ENCODE data around the gene HYKK.
"Not testable (repeated sequence)": the region's sequence is repeated elsewhere in the genome, so short reads cannot be mapped to it uniquely, and the experiment has no call there.

The HYKK gene

DNA sequence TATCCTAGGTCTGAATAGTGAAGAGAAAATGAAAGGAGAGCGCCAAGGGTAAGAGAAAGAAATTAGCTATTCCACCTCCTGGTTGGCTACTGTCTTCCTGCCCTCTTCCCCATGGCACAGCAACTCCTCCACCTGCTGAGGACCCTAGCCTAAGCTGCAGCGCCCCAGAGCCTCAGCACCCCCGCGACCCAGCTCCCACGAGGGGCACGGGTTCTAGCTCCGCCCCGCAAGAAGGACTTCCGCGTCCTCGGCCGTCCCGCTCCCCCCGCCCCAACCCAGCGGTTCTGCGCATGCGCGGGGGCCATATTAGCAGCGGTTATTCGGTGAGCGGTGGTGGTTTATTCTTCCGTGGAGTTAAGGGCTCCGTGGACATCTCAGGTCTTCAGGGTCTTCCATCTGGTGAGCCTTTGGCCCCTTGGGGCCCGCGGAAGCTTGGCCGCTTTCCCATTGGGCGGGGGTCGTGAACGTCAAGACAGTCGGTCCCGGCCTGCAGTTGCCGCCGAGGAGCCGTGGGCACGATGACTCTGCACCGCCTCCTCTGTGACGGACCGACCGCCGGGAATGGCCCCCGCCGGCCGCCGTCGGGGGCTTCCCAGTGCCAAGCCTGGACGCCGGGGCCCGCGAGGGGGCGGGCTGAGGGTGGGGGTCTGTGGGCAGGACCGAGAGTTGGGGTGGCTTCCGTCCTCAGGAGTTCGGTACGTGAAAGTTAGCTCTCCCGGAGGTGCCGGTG, 32.9 kb downstream of the HYKK start, which contains the start of gene PSMA4:
Gene PSMA4 (plus strand): TSS at position 304 of the 730 bp plus-strand sequence. CDS start 1,484 bp downstream, outside the sequence.
- peak; percentile 88 for DNase-seq (ENCODE audit: low spot score)

DNA sequence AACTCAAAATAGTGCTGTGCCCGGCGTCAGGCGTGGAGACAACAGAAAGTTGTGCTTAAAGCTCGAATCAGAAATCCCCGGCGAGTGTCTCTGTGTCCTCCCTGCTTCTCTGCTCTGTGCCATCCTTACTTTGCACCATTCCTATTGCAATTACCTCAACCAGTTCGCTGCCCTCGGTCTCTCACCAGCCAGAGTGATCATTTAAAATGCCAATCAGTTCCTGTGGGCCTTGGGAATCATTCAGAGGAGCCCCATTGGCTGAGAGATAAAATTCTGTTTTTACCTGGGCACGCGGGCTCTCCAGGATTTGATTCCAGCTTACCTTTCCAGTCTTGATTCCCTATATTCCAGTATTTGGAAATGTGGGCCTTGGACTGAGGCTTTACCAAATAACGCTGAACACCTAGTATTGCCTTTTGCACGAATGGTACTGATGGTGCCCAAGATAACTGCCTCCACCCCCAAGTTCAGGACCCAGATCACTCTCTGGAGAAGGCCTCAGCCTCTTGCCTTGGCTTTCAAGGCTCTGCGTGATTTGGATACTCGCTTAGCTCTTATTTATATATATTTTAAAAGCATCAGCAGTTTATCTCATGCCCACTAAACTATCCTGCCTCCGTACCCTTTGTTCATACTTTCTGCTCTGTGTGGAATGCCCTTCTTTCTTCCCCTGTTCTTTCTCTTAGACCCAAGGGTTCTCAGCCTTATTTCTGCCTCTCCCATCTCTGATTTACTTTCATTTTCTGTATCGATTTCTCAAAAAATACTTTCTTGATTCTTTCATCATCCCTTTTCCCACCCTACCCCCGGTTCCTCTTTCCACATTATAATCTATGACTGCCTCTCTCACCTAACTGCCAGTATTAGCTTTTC, 33.7 kb downstream of the HYKK start:
- DNase-seq (ENCODE audit: low spot score), result peak; percentile 5

GRCh38 chr15:78541744-78542034, 34.3 kb downstream of the HYKK start:
- DNase-seq (ENCODE audit: low spot score), result no peak

DNA sequence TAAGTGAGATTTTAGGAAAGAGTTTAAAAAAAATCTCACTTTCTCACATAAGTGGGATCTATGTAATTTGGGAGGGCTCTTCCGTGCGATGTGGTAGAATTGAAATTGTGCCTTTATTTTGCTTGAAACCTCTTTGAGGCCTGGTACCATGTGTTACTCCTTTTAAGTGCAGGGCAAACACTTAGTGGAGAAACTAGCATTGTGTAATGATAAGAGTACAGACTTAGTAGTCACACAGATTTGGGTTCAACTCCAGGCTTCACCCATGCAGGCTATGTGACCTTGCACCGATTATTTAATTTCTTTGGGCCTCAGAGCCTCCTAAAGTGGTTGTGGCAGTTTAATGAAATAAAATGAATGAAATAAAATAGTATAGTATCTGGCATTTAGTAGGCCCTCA, 35.3 kb downstream of the HYKK start:
- DNase-seq (ENCODE audit: low spot score), result no peak

GRCh38 chr15:78550194-78550593, 42.8 kb downstream of the HYKK start:
- no peak for DNase-seq (ENCODE audit: low spot score)

GRCh38 chr15:78550815-78551214, 43.4 kb downstream of the HYKK start:
- DNase-seq (ENCODE audit: low spot score), result no peak

DNA sequence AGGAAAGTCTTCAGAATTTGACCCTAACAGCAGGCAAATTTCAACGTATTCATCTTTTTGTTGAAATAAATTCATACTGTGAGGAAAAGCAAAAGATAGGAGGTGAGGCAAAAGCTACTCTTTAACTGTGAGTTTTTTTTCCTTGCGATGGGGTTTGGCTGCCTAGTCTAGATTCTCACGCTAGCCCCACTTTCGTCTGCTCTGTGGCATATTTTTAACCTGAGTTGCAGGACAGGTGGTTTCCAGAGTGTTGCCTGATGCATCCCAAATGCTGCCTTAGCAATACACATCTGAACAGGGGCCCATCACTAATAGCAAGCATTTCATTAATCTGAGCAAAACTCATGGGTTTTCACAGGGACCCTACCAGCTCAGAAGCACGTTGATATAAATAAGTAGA, 44.5 kb downstream of the HYKK start:
- DNase-seq (ENCODE audit: low spot score), result no peak

DNA sequence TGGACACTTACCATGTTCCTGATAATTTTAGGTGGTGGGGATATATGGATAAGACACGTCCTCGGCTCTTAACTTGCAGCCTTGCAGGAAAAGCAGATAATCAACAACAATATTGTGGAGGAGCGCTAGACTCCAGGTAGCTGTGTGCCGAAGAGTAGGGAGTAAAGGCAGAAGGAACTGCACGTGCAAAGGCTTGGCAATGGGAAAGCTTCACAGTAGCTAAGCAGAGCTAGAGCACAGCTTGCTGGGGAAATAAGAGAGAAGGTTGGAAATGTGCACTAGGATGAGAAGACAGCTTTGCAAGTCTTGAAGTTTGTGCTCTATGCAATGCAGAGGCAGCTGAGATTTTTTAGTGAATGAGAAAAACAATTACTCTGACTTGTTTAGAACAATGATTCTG, 45.2 kb downstream of the HYKK start:
- no peak for DNase-seq (ENCODE audit: low spot score)

DNA sequence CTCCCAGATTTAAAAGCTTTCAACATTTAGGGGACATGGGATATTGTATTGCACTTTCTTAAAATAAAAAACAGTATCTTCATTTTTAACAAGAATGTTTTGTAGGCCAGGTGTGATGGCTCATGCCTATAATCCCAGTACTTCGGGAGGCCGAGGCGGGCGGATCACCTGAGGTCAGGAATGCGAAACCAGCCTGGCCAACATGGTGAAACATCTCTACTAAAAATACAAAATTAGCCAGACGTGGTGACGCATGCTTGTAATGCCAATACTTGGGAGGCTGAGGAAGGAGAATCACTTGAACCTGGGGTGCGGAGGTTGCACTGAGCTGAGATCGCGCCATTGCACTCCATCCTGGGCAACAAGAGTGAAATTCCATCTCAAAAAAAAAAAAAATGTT, 52.8 kb downstream of the HYKK start:
- not testable (repeated sequence) for DNase-seq (ENCODE audit: low spot score)

DNA sequence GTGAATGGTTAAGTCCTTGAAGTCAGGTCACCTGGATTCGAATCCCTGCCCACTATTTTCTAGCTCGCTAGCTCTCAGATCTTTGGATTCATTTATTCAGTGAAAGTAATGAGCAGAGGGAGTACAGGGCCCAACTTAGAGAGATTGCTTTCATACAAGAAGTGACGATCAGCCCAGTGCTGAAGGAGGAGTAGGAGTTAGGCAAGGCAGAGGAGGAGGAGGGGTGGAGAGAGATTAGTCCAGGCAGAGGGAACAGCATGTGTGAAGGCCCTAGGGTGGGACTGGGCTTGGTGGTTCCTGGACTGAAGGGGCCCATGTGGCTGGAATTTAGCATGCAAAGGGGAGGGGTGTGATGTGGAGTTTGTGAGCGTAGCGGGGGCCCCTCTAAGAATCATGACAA, 54.1 kb downstream of the HYKK start:
- no peak for DNase-seq (ENCODE audit: low spot score)

GRCh38 chr15:78563092-78563491, 55.7 kb downstream of the HYKK start:
- no peak for DNase-seq (ENCODE audit: low spot score)

DNA sequence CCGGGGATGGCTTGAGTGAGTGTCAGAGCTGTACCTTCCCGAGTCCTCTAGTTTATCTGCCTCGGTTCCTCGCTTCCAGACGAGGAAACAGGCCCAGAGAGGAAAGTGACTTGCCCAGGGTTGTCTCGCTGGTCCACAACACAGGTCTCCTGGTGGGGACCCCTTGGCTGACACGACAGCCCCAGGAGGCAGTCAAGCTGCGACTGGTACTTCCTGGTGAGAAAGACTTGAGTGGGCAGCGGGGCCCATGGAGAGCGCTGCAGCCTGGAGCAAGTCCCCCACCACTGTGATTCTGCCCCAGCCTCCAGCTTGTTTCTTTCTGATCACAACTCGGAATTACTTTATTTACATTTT, 57.3 kb downstream of the HYKK start:
- DNase-seq (ENCODE audit: low spot score), result no peak

GRCh38 chr15:78565097-78565950, 57.9 kb downstream of the HYKK start, which contains the start of gene CHRNA5:
TSS of gene CHRNA5 (plus strand) at chr15:78565520. CDS start at chr15:78565720, 200 bp downstream.
- DNase-seq (ENCODE audit: low spot score), result peak; percentile 94

DNA sequence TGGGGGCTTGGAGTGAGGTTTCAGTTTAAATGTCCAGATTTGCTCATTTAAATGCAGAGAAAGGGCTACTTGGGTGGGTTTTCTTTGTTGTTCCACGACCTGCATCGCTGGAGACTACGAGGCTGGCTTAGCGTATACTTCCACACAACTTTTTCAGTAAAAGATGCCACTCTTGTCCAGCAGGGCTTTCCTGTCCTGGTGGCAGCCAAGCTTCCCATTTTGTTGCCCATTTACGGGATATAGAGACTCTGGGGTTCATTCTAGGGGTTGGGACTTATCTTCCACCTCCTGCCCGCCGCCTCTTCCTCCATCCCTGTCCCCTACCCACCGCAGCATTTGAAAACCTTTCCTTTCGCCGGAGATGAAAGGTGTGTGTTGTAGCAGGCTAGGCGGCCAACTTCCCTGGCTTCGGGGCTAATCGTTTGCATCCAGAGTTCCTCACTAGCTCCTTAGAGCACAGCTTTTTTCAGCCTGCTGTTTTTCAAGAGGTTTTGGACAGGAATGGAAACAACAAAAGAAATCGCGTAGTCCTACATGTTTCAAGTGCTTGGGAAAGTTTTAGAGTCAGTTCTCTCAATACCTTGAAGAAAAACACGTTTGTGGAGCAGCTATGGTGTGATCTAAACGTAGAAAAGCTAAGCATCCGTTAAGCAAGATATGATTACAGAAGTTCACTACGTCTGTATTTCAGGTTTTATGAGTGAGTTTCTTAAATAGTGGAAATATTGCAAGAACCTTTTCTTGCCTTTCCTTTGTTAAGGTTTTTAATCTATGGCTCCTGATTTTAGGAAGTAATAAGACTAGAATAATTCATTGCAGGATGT, 58.8 kb downstream of the HYKK start:
- peak; percentile 62 for DNase-seq (ENCODE audit: low spot score)

DNA sequence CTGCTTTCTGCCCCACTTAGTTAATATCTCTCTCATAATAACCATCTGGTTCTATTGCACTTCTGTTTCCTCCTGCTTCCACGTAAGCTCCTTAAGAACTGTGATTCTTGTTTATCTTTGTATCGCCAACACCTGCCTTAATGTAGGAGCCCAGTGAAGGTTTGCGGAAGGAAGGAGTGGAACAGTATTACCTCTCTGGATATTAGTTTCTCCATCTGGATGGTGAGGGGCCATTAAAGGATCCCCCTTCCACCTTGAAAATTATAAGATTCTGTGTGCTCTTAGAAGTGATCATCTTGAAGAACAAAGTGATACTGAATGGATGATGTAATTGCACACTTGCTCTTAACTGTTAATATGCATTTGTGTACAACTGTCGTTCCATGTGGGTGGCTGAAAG, 60.2 kb downstream of the HYKK start:
- no peak for DNase-seq (ENCODE audit: low spot score)

DNA sequence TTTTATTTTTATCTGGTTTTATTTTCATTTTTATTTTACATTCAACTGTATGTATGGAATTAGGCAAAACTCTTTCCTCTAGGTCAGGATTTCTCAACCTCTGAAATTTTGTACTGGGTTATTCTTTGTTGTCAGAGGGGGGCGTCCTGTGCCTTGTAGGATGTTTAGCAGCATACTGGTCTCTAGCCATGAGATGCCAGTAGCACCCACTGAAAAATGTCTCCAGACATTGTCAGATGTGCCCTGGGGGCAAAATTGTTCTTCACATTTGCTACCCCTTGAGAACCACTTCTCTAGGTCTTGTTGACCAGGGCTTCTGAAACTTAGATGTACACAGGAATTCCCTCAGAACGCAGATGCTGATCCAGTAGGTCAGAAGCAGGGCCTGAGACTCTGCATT, 63.3 kb downstream of the HYKK start:
- no peak for DNase-seq (ENCODE audit: low spot score)

GRCh38 chr15:78571382-78571781, 64.0 kb downstream of the HYKK start:
- no peak for DNase-seq (ENCODE audit: low spot score)

DNA sequence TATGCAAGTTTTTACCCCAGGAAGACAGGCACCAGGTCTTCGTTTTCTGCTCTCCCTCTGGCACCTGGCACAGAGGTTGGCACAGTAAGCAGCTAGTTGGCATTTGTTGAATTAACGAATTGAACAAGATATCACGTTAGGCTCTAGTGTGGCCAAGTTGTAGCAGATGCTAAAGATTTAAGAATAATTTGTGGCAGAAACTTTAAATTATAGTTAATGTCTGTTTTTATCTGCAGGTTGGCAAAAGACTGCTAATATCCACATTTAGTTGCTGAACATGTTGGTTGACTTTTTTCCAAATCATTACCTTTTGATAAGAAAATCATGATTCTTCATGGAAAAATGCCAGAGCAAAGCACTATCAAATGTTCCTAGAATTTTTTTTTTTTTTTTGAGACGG, 66.0 kb downstream of the HYKK start:
- no peak for DNase-seq (ENCODE audit: low spot score)

- DNase-seq (ENCODE audit: low spot score), result no peak
These were observed 67.6 kb downstream of the HYKK start for GRCh38 chr15:78574944-78575343.

Measured in LoVo (cell line).